ENCODE results near the gene OR2T29.
A peak's percentile ranks its signal among the peaks of the same experiment; 100 is the strongest.
"Not testable (repeated sequence)": the region's sequence is repeated elsewhere in the genome, so short reads cannot be mapped to it uniquely, and the experiment has no call there.

The OR2T29 gene

GRCh38 chr1:248562672-248563071 lies at the start of gene OR2T29:
TSS of gene OR2T29 (minus strand) at chr1:248562772. CDS start at chr1:248559491, 3,281 bp downstream.
- not testable (repeated sequence) for FAIRE-seq

- no peak for FAIRE-seq
Measured at GRCh38 chr1:248611883-248612414, 49.4 kb upstream of the OR2T29 start.

DNA sequence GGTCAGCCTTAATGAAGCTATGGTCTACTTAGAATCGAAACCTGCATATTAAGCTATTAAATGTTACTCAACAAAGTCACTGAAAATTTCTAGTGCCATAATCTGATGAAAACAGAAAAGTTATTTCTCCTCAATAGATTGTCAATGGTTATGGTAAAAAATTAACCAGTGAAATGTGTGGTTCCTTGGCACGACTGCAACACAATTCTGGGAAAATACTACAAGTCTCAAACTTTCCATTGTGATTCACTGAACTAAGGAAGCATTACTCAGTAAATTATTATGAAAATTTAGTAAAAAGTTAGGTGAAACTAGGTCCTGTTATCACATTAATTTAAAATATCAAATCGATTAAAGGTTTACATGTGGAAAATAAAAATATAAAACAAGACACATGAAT lies 47.7 kb upstream of the OR2T29 start:
- FAIRE-seq, result no peak

DNA sequence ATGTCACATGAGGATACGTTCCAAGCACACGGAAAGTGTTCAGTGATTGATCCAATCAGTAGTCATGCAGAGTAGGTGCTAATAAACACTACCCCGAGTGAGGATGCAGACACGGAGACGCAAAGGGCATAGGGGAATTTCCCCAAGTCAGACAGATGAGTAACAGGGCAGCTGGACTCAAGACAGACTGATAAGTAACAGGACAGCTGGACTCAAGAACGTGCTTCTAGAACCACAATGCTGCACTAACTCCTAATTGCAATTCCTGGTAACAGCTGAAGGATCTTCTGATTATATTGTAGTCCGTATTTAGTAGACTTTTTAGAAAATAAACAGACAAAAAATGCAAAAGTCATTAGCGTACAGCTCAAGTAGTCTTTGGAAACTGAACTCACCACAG lies 36.8 kb upstream of the OR2T29 start:
- FAIRE-seq, result no peak

- no peak for FAIRE-seq
Measured at GRCh38 chr1:248597589-248597988, 35.0 kb upstream of the OR2T29 start, which contains the start of gene OR2T10. TSS of gene OR2T10 (minus strand) at chr1:248597700. CDS start at chr1:248593768, 3,932 bp downstream.

DNA sequence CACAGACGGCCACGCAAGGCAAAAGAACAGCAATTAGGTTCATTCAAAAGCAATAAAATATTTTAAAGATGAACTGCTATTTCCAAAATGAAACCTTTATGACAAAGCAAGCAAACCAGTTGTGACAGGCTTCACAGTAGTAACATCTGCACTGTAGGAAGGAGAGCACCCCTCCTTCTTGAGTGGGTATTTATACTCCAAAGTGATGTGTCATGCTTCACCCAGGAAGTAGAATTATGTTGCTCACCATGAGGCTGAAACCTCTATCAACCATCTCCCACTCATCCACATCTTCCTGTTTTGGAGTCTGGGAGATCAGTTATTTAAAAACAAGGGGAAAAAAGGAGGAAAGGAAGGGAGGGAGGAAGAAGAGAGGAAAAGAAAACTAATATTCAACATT lies 34.0 kb upstream of the OR2T29 start:
- no peak for FAIRE-seq

GRCh38 chr1:248593226-248593625 lies 30.7 kb upstream of the OR2T29 start:
- FAIRE-seq, result no peak

GRCh38 chr1:248592655-248593054 lies 30.1 kb upstream of the OR2T29 start:
- FAIRE-seq, result no peak

DNA sequence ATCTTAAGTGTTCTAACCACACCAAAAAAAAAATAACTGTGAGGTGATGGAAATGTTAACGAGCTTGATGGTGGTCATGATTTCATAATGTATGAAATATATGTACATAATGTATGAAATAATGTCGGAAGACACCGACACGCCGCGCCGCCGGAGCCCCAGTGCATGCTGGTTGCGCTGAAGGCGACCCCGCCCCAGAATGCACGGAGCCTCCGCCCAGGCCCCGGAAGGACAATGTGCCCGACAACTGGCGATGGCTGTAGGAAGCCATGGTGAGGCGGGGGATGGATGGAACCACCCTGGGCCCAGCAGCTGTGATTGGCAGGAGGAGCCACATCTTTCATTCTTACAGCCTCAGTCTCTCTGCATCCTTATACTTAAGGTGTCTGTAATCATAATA lies 27.5 kb upstream of the OR2T29 start:
- no peak for FAIRE-seq

GRCh38 chr1:248589334-248589733 lies 26.8 kb upstream of the OR2T29 start:
- FAIRE-seq, result no peak

- FAIRE-seq, result no peak
Measured at GRCh38 chr1:248585266-248585665, 22.7 kb upstream of the OR2T29 start.

- FAIRE-seq, result no peak
Measured at GRCh38 chr1:248576260-248576980, 13.8 kb upstream of the OR2T29 start.

DNA sequence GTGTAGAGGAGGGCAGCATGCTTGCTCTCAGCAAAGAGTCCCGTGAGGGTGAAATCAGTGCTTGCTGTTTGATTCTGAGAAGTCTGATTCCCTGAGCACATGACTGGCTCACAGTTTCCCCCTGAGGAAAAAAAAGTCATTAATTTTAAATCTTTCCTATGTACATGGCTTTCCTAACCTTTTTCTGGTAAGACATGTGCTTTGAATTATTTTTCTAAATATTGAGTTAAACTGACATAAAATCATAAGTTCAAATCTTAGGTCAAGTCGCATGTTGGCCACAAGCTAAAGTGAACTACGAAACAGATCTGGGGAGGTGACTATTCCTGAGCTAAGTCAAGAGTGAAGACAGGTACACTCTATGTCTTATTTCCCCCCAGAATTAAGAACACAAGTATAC lies 12.1 kb upstream of the OR2T29 start, which contains the start of gene OR2T34:
OR2T34 (minus strand) TSS at position 101 of the 400 bp plus-strand sequence; CDS start at position 101, 0 bp downstream.
- not testable (repeated sequence) for FAIRE-seq

DNA sequence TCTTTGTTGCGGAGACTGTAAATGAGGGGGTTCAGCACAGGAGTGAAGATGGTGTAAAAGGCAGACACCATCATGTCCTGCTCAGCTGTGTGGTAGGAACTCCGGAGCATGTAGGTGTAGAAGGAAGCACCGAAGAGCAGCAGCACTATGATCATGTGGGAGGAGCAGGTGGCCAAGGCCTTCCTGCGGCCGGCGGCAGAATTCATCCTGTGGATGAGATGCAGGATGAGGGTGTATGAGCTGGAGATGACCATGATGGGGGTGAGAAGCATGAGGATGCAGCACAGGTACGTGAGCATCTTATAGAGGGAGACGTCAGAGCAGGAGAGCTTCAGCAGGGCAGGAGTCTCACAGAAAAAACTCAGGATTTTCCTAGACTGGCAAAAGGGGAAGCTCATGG lies 11.3 kb upstream of the OR2T29 start:
- not testable (repeated sequence) for FAIRE-seq

GRCh38 chr1:248572049-248572448 lies 9.5 kb upstream of the OR2T29 start:
- FAIRE-seq, result not testable (repeated sequence)

- FAIRE-seq, result not testable (repeated sequence)
Measured at GRCh38 chr1:248570811-248571210, 8.2 kb upstream of the OR2T29 start.

DNA sequence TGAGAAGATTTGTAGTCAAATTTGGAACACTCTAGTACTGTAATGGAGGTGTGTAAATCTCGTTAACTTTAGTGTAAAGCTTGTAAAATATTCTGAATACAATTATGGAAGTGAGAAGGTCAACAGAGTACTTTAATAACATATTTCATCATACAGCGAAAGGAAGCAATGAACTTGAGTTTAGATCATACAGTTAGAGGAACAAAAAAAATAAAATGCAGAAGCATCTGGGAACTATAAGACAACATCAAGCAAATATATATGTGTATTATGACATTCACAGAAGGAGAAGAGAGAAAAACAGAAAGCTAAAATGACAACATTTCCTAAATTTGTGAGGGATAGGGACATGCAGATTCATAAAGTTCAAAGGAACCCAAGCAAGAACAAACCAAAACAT lies 6.5 kb upstream of the OR2T29 start:
- FAIRE-seq, result not testable (repeated sequence)

GRCh38 chr1:248565530-248566373 lies 3.2 kb upstream of the OR2T29 start:
- FAIRE-seq, result not testable (repeated sequence)

DNA sequence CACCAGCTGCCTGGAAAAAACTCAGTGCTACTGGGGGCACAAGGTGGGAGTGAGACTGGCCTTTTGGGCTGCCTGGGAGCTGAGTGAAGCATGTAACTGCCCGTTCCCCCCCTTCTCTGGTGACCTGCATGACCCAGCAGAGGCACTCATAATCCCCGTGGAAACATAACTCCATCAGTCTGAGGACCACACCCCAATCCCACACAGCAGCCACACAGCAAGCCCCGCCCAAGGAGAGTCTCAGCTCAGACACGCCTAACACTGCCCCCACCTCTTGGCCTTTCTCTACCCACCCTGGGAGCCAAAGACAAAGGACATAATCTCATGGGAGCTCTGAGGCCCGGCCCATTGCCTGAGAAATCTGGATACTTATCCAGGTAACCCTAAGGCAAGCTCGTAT lies 11.5 kb downstream of the OR2T29 start:
- FAIRE-seq, result not testable (repeated sequence)

DNA sequence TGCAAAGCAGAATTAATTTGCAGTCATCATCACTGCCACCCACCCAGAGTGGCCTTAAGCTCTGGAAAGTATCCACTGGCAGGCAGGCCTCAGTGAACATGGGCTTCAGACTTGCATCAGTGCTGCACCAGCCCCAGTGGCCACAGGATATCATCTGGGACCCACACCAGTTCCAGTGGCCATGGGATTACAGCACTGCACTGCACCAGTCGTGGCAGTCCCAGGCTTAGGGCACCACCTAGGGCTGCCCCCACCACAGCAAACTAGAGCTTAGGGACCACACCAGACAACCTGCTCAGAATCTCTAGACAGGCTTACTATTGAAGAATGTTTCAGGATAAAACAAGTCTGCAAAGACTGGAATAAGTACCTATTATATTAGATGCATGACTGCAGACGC lies 15.2 kb downstream of the OR2T29 start:
- FAIRE-seq, result not testable (repeated sequence)

GRCh38 chr1:248537449-248537848 lies 25.1 kb downstream of the OR2T29 start:
- FAIRE-seq, result peak; percentile 42

GRCh38 chr1:248521856-248522255 lies 40.7 kb downstream of the OR2T29 start:
- no peak for FAIRE-seq

DNA sequence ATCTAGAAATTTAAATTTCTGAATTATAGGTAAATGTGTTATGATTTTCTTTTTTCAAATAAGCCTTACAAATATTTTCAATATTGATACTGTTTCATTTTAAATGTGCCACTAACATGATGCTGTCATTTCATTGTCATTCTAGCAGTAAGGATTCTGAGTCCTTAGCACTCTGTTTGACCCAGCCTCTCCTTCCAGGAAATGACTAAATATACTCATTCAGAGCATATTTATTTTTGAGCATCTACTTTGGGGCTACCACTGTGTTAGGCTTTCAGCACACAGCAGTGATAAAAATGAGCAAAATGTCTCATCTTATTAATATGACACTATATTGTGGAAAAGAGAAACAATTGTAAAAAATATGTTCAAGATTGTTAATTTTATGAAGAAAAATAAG lies 52.4 kb downstream of the OR2T29 start:
- FAIRE-seq, result not testable (repeated sequence)
